ENCODE data around the gene PTPRN2. TPM values are rescaled to one million over a fixed set of nuclear protein-coding genes. Genes with fewer than 3 reads are reported as not detected.

The PTPRN2 gene
- total and polyA plus RNA-seq, 4 experiments from 2014 or later = 1.7 to 2.6 (median 1.9) TPM

DNA sequence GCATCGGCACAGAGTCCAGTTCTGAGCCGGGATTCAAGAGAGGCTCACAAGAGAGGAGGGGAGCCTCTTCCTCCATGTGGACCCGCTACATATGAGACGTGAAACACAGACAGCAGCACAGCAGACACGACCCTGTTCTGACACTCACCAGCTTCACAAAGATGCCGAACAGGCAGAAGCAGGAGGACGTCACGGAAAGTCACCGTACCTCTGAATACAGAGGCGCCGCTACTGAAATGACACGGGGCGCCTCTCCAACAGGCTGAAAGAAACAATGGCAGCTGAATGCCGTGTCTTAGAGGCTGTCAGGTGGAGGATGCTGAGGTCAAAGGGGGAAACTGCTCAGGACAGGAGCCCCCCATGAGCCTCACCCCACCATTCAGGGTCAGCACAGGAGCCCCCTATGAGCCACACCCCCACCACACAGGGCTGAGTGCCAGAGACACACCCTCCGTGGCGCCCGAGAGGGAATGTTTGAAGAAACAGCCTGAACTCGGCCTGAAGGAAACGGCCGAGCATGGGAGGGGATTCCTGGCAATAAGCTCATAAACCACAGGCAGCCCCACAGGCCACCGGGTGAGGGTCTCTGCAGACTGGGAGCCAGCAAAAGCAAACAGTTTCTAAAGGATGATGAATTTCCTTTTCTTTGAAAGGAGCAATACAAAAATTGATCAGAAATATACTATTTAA, 510.3 kb downstream of the PTPRN2 start:
- Histone ChIP-seq H3K27me3 (ENCODE audit: insufficient read depth, low read length) (no peaks in the 10 kb centered on the region), H3K4me1 (ENCODE audit: insufficient read depth, low read length) (no peaks in the 10 kb centered on the region), H3K27ac (ENCODE audit: low read depth, low read length) (no peak overlapping the region), H3K4me3 (ENCODE audit: low read length in 2 of 2) (no peak overlapping the region), H3K36me3 (ENCODE audit: insufficient read depth, low read length) (no peaks in the 10 kb centered on the region), H3K9me3 (ENCODE audit: control insufficient read depth in 1 of 2, low read length in 2 of 2) (no peaks in the 10 kb centered on the region)
- Mint-ChIP-seq H3K27ac (no peak overlapping the region), H3K27me3 (peaks cover 0 to 2% of the 10 kb centered on the region in 2 donors), H3K36me3 (no peaks in the 10 kb centered on the region), H3K4me1 (no peaks in the 10 kb centered on the region), H3K9me3 (peaks cover 0 to 3% (median 0%) of the 10 kb centered on the region in 8 donors), H3K4me3 (no peak overlapping the region)
- CTCF ChIA-PET (ENCODE audit: partially characterized antibody) = no interaction called here
- intact Hi-C loops (cut with micrococcal nuclease) = no loop called here
- DNase-seq = no peak
- POLR2A ChIA-PET (ENCODE audit: partially characterized antibody) = no interaction called here

DNA sequence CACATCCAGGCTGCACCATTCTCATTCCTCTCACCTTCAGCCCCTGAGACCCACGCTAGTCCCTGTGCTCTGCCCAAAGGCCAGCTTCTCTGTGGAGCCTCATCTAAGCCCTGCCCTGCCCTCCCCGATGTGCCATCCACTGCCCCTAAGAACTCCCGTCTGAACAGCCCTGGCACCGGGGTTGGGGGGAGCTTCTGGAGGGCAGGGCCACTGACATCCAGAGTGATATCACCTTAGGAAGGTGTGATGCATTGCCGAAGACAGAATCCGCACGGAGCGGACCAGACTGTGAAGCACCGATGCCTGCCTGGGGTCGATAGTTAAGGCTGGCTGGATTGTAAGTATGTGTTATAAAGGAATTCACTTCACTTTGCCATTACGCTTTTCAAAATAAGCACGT, 511.0 kb downstream of the PTPRN2 start:
- ChIA-PET POLR2A (ENCODE audit: partially characterized antibody) (no interaction called here), CTCF (ENCODE audit: partially characterized antibody) (no interaction called here)
- no peak overlapping the region for H3K27ac ChIP-seq (ENCODE audit: low read depth, low read length)
- no peak for DNase-seq
- intact Hi-C loops (cut with micrococcal nuclease) = no loop called here
- H3K4me3 ChIP-seq (ENCODE audit: low read length in 2 of 2) = no peak overlapping the region
- H3K27me3 ChIP-seq (ENCODE audit: insufficient read depth, low read length) = no peaks in the 10 kb centered on the region
- Mint-ChIP-seq H3K27ac (no peak overlapping the region), H3K36me3 (no peaks in the 10 kb centered on the region), H3K4me3 (no peak overlapping the region), H3K27me3 (peaks cover 0 to 2% of the 10 kb centered on the region in 2 donors), H3K9me3 (peaks cover 0 to 3% (median 0%) of the 10 kb centered on the region in 8 donors), H3K4me1 (no peaks in the 10 kb centered on the region)
- no peaks in the 10 kb centered on the region for H3K9me3 ChIP-seq (ENCODE audit: control insufficient read depth in 1 of 2, low read length in 2 of 2)
- no peaks in the 10 kb centered on the region for H3K36me3 ChIP-seq (ENCODE audit: insufficient read depth, low read length)
- no peaks in the 10 kb centered on the region for H3K4me1 ChIP-seq (ENCODE audit: insufficient read depth, low read length)

DNA sequence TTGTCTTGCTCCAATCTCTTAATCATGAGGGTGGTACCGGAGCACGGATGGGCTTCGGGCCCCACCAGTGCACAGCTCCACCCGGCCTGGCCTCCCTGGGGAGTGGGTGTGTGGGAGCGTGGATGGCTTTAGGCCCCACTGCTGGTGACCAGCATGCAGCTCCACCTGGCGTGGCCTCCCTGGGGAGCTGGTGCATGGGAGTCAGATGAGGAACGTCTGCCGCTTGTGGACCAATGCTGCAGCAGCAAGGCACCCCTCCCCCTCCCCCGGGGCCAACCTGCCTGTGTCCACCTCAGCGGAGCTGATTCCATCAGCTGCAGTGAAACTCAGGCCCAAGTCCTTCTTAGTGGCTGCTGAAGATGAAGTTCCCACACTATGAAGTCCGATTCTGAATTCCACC, 511.4 kb downstream of the PTPRN2 start:
- Histone ChIP-seq H3K27me3 (ENCODE audit: insufficient read depth, low read length) (no peaks in the 10 kb centered on the region), H3K9me3 (ENCODE audit: control insufficient read depth in 1 of 2, low read length in 2 of 2) (no peaks in the 10 kb centered on the region), H3K36me3 (ENCODE audit: insufficient read depth, low read length) (no peaks in the 10 kb centered on the region), H3K4me1 (ENCODE audit: insufficient read depth, low read length) (no peaks in the 10 kb centered on the region), H3K4me3 (ENCODE audit: low read length in 2 of 2) (no peak overlapping the region), H3K27ac (ENCODE audit: low read depth, low read length) (no peak overlapping the region)
- Mint-ChIP-seq H3K27ac (no peak overlapping the region), H3K27me3 (peaks cover 0 to 2% of the 10 kb centered on the region in 2 donors), H3K9me3 (peaks cover 0 to 4% (median 0%) of the 10 kb centered on the region in 8 donors), H3K36me3 (no peaks in the 10 kb centered on the region), H3K4me1 (no peaks in the 10 kb centered on the region), H3K4me3 (no peak overlapping the region)
- intact Hi-C loops (cut with micrococcal nuclease) = no loop called here
- POLR2A ChIA-PET (ENCODE audit: partially characterized antibody) = no interaction called here
- CTCF ChIA-PET (ENCODE audit: partially characterized antibody) = no interaction called here
- no peak for DNase-seq

DNA sequence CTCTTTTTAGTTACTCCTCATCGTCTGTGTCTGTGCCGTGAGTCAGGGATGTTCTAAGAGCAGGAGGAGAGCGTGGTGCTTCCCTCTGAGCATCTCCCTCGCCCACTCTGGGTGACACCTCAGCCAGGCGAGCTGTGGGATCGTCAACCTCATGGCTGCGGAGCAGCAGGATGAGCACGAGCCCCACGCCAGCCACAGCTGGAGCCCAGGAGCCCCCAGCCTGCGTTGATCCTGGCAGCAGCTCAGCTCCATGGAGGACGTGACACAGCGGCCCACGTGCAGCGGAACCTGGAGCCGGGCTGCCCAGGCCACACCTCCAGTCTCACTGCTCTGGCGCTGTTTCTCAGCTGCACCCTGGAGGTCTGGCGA, 512.0 kb downstream of the PTPRN2 start:
- ChIA-PET POLR2A (ENCODE audit: partially characterized antibody) (no interaction called here), CTCF (ENCODE audit: partially characterized antibody) (no interaction called here)
- Mint-ChIP-seq H3K9me3 (peaks cover 0 to 6% (median 0%) of the 10 kb centered on the region in 8 donors), H3K4me3 (no peak overlapping the region), H3K27ac (no peak overlapping the region), H3K4me1 (no peaks in the 10 kb centered on the region), H3K36me3 (no peaks in the 10 kb centered on the region), H3K27me3 (peaks cover 0 to 2% of the 10 kb centered on the region in 2 donors)
- intact Hi-C loops (cut with micrococcal nuclease) = no loop called here
- H3K36me3 ChIP-seq (ENCODE audit: insufficient read depth, low read length) = no peaks in the 10 kb centered on the region
- H3K9me3 ChIP-seq (ENCODE audit: control insufficient read depth in 1 of 2, low read length in 2 of 2) = no peaks in the 10 kb centered on the region
- no peak overlapping the region for H3K27ac ChIP-seq (ENCODE audit: low read depth, low read length)
- H3K4me3 ChIP-seq (ENCODE audit: low read length in 2 of 2) = no peak overlapping the region
- no peaks in the 10 kb centered on the region for H3K27me3 ChIP-seq (ENCODE audit: insufficient read depth, low read length)
- no peak for DNase-seq
- no peaks in the 10 kb centered on the region for H3K4me1 ChIP-seq (ENCODE audit: insufficient read depth, low read length)

DNA sequence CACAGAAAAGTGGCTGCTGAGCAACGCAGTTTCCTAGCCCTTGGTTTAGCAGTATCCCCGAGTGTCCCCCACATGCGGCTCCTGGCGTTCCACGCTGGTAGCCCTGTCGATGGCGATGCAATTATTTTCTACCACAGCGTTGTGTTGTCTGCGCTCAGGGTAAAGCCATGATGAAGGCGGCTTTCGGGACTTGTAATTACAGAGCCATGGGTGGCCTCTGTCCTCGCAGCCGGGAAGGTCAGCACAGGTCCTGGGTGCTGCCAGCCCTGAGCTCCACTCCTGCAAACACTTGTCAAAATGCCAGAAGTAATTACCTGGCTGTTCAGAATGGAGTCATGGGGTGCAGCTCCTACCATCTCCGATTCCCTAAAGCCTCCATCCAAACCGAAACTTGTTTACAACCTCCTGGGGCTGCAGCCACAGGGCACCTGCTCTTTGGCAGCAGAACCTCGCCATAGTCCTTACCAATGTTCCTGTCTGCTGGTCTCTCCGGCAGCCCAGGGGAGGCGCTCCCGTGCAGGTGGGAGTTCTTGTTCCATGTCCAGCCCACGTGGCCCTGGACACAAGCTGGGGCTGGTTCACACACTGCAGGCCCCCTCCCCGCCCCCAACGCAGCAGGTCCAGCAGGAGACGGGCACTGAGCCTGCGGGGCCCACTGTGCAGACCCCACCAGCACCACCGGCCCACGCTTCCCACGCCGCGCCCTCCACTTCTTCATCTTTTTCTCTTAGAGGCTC, 512.6 kb downstream of the PTPRN2 start:
- H3K9me3 Mint-ChIP-seq = peaks cover 0 to 6% (median 0%) of the 10 kb centered on the region in 8 donors
- no peaks in the 10 kb centered on the region for H3K36me3 ChIP-seq (ENCODE audit: insufficient read depth, low read length)
- peaks cover 0 to under 1% (median 0%) of the 10 kb centered on the region in 4 donors for H3K4me1 Mint-ChIP-seq
- no peak overlapping the region for H3K4me3 Mint-ChIP-seq
- intact Hi-C loops (cut with micrococcal nuclease) = no loop called here
- peaks cover 0 to 2% of the 10 kb centered on the region in 2 donors for H3K27me3 Mint-ChIP-seq
- H3K27me3 ChIP-seq (ENCODE audit: insufficient read depth, low read length) = no peaks in the 10 kb centered on the region
- no peak for DNase-seq
- ChIA-PET CTCF (ENCODE audit: partially characterized antibody) (no interaction called here), POLR2A (ENCODE audit: partially characterized antibody) (no interaction called here)
- H3K9me3 ChIP-seq (ENCODE audit: control insufficient read depth in 1 of 2, low read length in 2 of 2) = no peaks in the 10 kb centered on the region
- H3K4me3 ChIP-seq (ENCODE audit: low read length in 2 of 2) = no peak overlapping the region
- H3K4me1 ChIP-seq (ENCODE audit: insufficient read depth, low read length) = no peaks in the 10 kb centered on the region
- no peak overlapping the region for H3K27ac Mint-ChIP-seq
- no peak overlapping the region for H3K27ac ChIP-seq (ENCODE audit: low read depth, low read length)
- no peaks in the 10 kb centered on the region for H3K36me3 Mint-ChIP-seq

DNA sequence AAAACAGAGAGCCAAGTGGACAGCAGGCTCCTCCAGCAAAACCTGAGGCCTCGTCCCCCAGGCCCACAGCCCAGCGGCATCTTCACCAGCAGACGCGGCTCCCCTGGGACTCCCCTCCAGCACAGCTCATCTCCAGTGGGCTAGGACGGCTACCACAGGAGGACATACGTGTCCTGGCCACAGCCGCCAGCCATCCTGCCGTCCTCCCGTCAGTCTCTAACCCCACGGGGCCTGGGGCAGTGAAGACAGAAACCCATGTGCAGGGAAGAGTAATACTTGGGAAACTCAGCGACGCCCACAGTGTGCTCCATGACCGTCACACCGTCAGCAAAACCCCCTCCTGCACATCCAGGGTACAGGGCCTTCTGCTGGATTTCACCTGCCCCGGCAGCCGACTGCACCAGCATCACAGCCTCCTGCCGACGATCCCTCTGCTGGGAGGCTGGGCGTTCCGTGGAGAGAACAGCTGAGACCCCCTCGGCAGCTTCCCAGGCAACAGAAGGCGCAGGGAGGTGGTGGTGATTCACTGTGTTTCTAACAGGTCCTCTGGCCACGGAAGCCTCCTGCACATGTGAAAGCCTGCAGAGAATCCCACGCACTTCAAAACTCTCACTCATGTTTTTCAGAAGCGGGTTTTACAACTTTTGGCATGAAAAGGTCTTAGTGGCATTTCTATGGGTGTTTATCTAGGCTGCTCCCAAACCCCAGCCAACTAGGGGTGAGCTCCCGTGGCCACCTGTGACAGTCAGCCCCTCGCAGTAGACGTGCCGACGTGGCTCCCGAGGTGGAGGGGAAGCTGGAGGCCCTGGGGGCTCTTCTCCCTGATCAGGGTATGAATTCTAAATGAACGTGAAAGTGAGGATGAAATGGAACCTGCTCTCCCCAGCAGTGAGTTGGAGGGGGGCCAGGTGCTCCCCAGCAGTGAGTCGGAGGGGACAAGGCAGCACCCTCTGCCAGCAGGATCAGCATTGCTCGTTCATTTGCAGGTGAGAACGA, 513.5 kb downstream of the PTPRN2 start:
- intact Hi-C loops (cut with micrococcal nuclease) = no loop called here
- ChIA-PET CTCF (ENCODE audit: partially characterized antibody) (no interaction called here), POLR2A (ENCODE audit: partially characterized antibody) (no interaction called here)
- Mint-ChIP-seq H3K4me1 (peaks cover 0 to 2% (median 0%) of the 10 kb centered on the region in 4 donors), H3K36me3 (no peaks in the 10 kb centered on the region), H3K4me3 (no peak overlapping the region), H3K27ac (no peak overlapping the region), H3K9me3 (peaks cover 0 to 6% (median 0%) of the 10 kb centered on the region in 8 donors), H3K27me3 (peaks cover 0 to 2% of the 10 kb centered on the region in 2 donors)
- H3K36me3 ChIP-seq (ENCODE audit: insufficient read depth, low read length) = no peaks in the 10 kb centered on the region
- H3K27ac ChIP-seq (ENCODE audit: low read depth, low read length) = no peak overlapping the region
- H3K4me1 ChIP-seq (ENCODE audit: insufficient read depth, low read length) = no peaks in the 10 kb centered on the region
- H3K27me3 ChIP-seq (ENCODE audit: insufficient read depth, low read length) = no peaks in the 10 kb centered on the region
- no peak for DNase-seq
- no peak overlapping the region for H3K4me3 ChIP-seq (ENCODE audit: low read length in 2 of 2)
- H3K9me3 ChIP-seq (ENCODE audit: control insufficient read depth in 1 of 2, low read length in 2 of 2) = no peaks in the 10 kb centered on the region

Data from CD4-positive, alpha-beta memory T cell (primary cell).